ENCODE data around the gene SLC25A47.
"Not testable (repeated sequence)": the region's sequence is repeated elsewhere in the genome, so short reads cannot be mapped to it uniquely, and the experiment has no call there.

The SLC25A47 gene

DNA sequence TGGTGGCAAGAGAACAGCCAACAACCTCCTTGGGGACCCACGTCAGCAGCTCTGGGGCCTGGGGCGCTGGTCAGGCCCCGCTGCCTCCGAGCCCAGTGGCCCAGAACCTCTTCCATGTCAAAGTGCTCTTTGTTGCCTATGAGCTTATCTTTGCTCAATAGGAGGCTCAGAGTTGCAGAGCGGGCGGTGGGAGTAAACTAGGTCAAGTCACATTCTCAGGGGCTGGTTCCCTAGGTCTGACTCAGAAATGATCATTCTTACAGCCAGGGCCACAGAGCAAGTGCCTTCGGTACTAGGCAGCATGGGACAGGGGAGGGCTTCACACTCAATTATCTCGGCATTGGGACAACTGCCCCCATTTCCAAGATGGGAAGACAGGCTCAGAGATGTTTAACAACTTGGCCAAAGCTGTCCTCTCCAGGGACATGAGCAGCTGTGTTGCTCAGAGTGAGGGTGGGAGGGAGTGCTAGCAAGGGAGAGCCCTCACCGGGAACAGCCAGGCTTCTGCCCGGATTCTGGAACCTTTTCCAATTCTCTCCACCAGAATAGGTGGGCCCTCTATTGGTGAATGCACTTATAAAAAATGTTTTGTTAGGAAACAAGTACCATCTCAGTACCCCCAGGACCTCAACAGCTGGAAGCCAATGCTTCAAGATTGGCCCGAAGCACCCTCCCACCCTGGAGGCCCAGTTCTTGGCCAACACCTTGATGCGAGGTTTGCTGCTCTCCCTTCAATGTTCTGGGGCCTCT lies 28.8 kb upstream of the SLC25A47 start:
- TF ChIP-seq CTCF (IDR thresholded peaks at IDR 0.05; ENCODE audit: control insufficient read depth, insufficient read depth, low read depth, low read length, missing control alignments), result no peak
- H3K4me3 ChIP-seq (ENCODE audit: control insufficient read depth, low read depth, low read length), result no peak overlapping the region
- DNase-seq (ENCODE audit: low read depth), result no peak

GRCh38 chr14:100294963-100295330 lies 28.2 kb upstream of the SLC25A47 start:
- H3K4me3 ChIP-seq (ENCODE audit: control insufficient read depth, low read depth, low read length), result no peak overlapping the region
- DNase-seq (ENCODE audit: low read depth), result no peak
- TF ChIP-seq CTCF (IDR thresholded peaks at IDR 0.05; ENCODE audit: control insufficient read depth, insufficient read depth, low read depth, low read length, missing control alignments), result no peak

DNA sequence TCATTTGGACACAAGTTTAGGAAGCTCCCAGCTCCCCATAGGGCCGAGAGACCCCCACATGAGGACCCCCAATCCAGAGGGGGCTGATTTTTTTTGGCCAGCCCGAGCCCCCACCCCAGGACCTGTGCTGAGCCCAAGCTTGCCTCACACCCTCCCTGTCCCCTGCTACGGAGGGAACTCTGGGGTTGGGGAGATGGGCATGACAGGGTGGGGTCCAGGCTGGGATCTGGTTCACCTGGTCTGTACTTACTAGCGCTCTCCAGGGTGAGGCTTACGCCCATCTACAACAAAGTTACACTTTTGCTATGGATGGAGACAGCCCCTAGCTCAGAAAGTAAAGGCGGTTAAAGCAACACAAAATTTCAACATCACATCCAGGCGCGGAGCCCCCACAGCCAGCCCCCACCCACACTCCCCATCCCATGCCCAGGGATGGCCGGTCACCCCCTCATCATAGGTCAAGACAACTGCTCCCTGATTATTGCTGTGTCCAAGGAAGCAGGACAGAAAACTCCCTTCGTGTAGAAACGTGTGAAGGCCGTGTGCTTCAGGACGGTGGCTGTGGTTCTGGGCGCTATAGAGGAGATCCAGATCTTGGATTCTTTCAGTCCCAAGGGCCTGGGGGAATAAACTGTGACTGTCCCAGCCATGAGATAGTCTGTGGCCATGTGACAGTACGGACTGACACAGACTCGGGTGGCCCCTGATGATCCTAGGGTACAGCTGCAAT lies 27.6 kb upstream of the SLC25A47 start:
- DNase-seq (ENCODE audit: low read depth), result no peak
- TF ChIP-seq CTCF (IDR thresholded peaks at IDR 0.05; ENCODE audit: control insufficient read depth, insufficient read depth, low read depth, low read length, missing control alignments), result no peak
- H3K4me3 ChIP-seq (ENCODE audit: control insufficient read depth, low read depth, low read length), result no peak overlapping the region

DNA sequence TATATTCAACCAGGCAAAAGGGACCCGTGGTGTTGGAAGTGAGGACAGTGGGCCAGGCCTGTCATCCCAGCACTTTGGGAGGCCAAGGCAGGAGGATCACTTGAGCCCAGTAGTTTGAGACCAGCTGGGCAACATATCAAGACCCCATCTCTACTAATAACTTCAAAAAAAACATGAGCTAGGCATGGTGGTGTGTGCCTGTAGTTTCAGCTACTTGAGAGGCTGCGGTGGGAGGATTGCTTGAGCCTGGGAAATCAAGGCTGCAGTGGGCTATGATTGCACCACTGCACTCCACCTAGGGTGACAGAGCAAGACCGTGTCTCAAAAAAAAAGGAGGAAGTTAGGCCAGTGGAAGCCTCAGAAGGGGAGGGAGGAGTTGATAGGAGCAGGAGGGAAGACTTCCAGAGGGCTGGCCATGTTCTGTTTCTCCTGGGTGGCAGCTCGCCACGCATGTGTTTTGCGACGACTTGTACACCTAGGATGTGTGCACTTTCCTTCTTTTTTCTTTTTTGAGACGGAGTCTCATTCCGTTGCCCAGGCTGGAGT lies 27.0 kb upstream of the SLC25A47 start:
- DNase-seq (ENCODE audit: low read depth), result no peak
- H3K4me3 ChIP-seq (ENCODE audit: control insufficient read depth, low read depth, low read length), result no peak overlapping the region
- no peak for TF ChIP-seq CTCF (IDR thresholded peaks at IDR 0.05; ENCODE audit: control insufficient read depth, insufficient read depth, low read depth, low read length, missing control alignments)

GRCh38 chr14:100296729-100297128 lies 26.4 kb upstream of the SLC25A47 start:
- H3K4me3 ChIP-seq (ENCODE audit: control insufficient read depth, low read depth, low read length); DNase-seq (ENCODE audit: low read depth): not testable (repeated sequence)

DNA sequence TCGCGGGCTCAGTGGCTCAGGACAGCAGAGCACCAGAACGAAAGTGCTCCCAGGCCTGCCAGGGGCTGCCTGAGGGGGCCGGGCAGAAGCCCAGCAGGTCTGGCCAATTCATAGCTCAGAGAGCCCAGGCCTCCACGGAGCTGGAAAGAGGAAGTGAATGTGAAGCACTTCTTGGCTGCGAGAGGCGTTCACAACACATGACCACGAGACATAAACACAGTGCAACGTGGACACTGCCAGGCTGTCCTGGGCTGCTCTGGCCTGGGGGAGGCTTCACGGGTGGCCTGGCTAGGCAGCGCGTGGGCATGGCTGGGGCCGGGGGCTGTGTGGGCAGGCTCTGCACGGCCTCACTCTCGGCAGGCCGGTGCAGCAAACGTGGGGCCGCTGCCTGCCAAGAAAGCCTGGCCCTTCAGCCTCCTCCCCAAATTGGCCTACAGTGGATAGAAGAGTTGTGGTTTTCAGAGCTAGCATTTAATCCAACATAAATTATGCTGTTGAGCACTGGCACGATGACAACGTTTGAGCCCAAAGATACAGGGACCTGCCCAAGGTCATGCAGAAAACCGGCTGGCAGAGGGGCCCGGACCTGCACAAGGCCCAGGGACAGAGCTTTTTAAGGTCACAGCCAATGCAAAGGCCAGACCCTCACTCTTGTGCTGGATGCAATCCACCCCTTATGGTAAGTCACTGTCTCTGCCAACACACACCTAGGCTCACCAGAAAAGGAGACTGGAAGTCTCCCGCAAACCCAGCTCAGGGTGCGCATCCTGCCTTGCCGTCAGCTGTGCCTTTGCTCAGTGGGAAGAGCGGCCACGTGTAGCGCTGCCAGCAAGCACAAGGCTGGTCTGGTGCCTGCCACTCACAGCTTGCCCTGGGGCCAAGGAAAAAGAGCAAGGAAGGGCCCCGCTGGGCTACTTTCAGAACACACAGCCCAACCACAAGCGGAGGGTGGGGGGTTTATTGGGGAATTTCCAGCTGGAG lies 25.5 kb upstream of the SLC25A47 start:
- peak; percentile 31 for DNase-seq (ENCODE audit: low read depth)
- no peak for TF ChIP-seq CTCF (IDR thresholded peaks at IDR 0.05; ENCODE audit: control insufficient read depth, insufficient read depth, low read depth, low read length, missing control alignments)
- H3K4me3 ChIP-seq (ENCODE audit: control insufficient read depth, low read depth, low read length), result no peak overlapping the region
